DMS153 (cell line): ENCODE results near the gene RBBP8.

Experiments
- DNase-seq: peaks from one replicate; lab custom pipeline; 2025; lab: John Stamatoyannopoulos, UW

The RBBP8 gene

GRCh38 chr18:22999212-22999611 lies 66.1 kb downstream of the RBBP8 start:
- DNase-seq, result no peak

- no peak for DNase-seq
Measured at GRCh38 chr18:22999647-23000046, 66.5 kb downstream of the RBBP8 start.

- DNase-seq, result no peak
Measured at GRCh38 chr18:23003289-23003688, 70.2 kb downstream of the RBBP8 start.

GRCh38 chr18:23012249-23012648 lies 79.1 kb downstream of the RBBP8 start:
- DNase-seq, result no peak

GRCh38 chr18:23020555-23021294 lies 87.6 kb downstream of the RBBP8 start:
- no peak for DNase-seq

- DNase-seq, result no peak
Measured at GRCh38 chr18:23021623-23022022, 88.5 kb downstream of the RBBP8 start.

GRCh38 chr18:23032030-23032582 lies 99.0 kb downstream of the RBBP8 start:
- no peak for DNase-seq

GRCh38 chr18:23033056-23033455 lies 99.9 kb downstream of the RBBP8 start:
- no peak for DNase-seq

GRCh38 chr18:23036660-23037201 lies 103.6 kb downstream of the RBBP8 start:
- DNase-seq, result no peak

- DNase-seq, result no peak
Measured at GRCh38 chr18:23037646-23038045, 104.5 kb downstream of the RBBP8 start.

- no peak for DNase-seq
Measured at GRCh38 chr18:23038712-23039111, 105.6 kb downstream of the RBBP8 start.

- DNase-seq, result no peak
Measured at GRCh38 chr18:23042133-23042532, 109.0 kb downstream of the RBBP8 start.

GRCh38 chr18:23043803-23044376 lies 110.8 kb downstream of the RBBP8 start:
- no peak for DNase-seq

- DNase-seq, result no peak
Measured at GRCh38 chr18:23049698-23050373, 116.7 kb downstream of the RBBP8 start.

- no peak for DNase-seq
Measured at GRCh38 chr18:23053776-23054457, 120.8 kb downstream of the RBBP8 start.

GRCh38 chr18:23054553-23054952 lies 121.4 kb downstream of the RBBP8 start:
- DNase-seq, result no peak

GRCh38 chr18:23056315-23056714 lies 123.2 kb downstream of the RBBP8 start:
- no peak for DNase-seq

GRCh38 chr18:23057096-23057495 lies 124.0 kb downstream of the RBBP8 start:
- DNase-seq, result no peak

- DNase-seq, result no peak
Measured at GRCh38 chr18:23058746-23059415, 125.8 kb downstream of the RBBP8 start.

GRCh38 chr18:23059541-23060465 lies 126.7 kb downstream of the RBBP8 start:
- DNase-seq, result no peak
